Chondrocyte (in vitro differentiated cells): ENCODE data around the gene BST1. TPM values are rescaled to one million over a fixed set of nuclear protein-coding genes. Genes with fewer than 3 reads are reported as not detected.

Source experiments
- DNase-seq: peaks from one replicate; pipeline ENCODE4 v3.0.0; 2021; ENCODE audit warnings: mixed read lengths, low spot score
- H3K27ac Mint-ChIP-seq: one replicate; pipeline ENCODE4 v1.8.0; 2021; ENCODE audit warnings: mild to moderate bottlenecking, moderate library complexity, mixed read lengths; ENCODE audit not compliant: unreplicated experiment
- H3K27me3 Mint-ChIP-seq: 2 replicates; pipeline ENCODE4 v1.8.0; 2021; ENCODE audit warnings: low read depth, mixed read lengths
- H3K36me3 Mint-ChIP-seq: 2 replicates; pipeline ENCODE4 v1.8.0; 2021; ENCODE audit warnings: low read depth, mixed read lengths
- H3K4me1 Mint-ChIP-seq: 2 replicates; pipeline ENCODE4 v1.8.0; 2021; ENCODE audit warnings: low read depth, mild to moderate bottlenecking, mixed read lengths
- H3K4me3 Mint-ChIP-seq: one replicate; pipeline ENCODE4 v1.8.0; 2021; ENCODE audit warnings: mild to moderate bottlenecking, moderate library complexity, mixed read lengths; ENCODE audit not compliant: unreplicated experiment
- H3K9me3 Mint-ChIP-seq: 2 replicates; pipeline ENCODE4 v1.8.0; 2021; ENCODE audit warnings: low read depth, mixed read lengths
- total RNA-seq: library from RNA; stranded (reverse); gene quantifications from 3 replicates; pipeline ENCODE4 v1.2.1, GENCODE V29; 2021
- TF ChIP-seq, protein P1 (sequence below): fragments of 200-600 bp; sonication (generic); IDR thresholded peaks from 2 replicates; pipeline ENCODE4 v1.5.0; 2021; ENCODE audit warnings: antibody characterized with exemption, mild to moderate bottlenecking, moderate library complexity

Gene BST1
- total RNA-seq, 1 donor from 2014 or later = 0.45 TPM

DNA sequence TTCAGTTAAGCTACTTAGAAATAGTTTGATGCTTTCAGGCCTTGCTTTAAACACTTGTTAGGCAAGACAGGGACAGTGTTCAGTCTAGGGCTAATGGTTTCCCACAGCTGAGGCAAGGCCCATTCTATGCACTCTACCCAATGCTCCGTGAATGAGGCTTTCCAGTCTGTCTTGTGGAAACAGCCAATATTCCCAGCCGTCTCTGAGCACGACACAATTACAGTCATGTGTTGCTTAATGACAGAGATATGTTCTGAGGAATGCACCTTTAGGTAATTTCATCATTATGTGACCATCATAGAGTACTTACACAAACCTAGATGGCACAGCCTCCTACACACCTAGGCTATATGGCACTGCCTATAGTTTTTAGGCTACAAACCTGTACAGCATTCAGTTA, 30.8 kb upstream of the BST1 start:
- Mint-ChIP-seq H3K4me1 (peaks cover 29% of the 10 kb centered on the region), H3K9me3 (no peaks in the 10 kb centered on the region), H3K27ac (no peak overlapping the region), H3K36me3 (no peaks in the 10 kb centered on the region), H3K4me3 (no peak overlapping the region), H3K27me3 (no peaks in the 10 kb centered on the region)
- no peak for DNase-seq
- TF ChIP-seq, protein P1, sequence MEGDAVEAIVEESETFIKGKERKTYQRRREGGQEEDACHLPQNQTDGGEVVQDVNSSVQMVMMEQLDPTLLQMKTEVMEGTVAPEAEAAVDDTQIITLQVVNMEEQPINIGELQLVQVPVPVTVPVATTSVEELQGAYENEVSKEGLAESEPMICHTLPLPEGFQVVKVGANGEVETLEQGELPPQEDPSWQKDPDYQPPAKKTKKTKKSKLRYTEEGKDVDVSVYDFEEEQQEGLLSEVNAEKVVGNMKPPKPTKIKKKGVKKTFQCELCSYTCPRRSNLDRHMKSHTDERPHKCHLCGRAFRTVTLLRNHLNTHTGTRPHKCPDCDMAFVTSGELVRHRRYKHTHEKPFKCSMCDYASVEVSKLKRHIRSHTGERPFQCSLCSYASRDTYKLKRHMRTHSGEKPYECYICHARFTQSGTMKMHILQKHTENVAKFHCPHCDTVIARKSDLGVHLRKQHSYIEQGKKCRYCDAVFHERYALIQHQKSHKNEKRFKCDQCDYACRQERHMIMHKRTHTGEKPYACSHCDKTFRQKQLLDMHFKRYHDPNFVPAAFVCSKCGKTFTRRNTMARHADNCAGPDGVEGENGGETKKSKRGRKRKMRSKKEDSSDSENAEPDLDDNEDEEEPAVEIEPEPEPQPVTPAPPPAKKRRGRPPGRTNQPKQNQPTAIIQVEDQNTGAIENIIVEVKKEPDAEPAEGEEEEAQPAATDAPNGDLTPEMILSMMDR = no peak

- Mint-ChIP-seq H3K36me3 (no peaks in the 10 kb centered on the region), H3K9me3 (no peaks in the 10 kb centered on the region), H3K4me1 (peaks cover 36% of the 10 kb centered on the region), H3K27ac (no peak overlapping the region), H3K4me3 (no peak overlapping the region), H3K27me3 (no peaks in the 10 kb centered on the region)
- TF ChIP-seq, protein P1 = no peak
- DNase-seq = no peak
These were observed 29.5 kb upstream of the BST1 start for GRCh38 chr4:15673337-15673736.

GRCh38 chr4:15674046-15674445, 28.8 kb upstream of the BST1 start:
- no peak for DNase-seq
- H3K4me1 Mint-ChIP-seq = peaks cover 35% of the 10 kb centered on the region
- TF ChIP-seq, protein P1 = no peak
- no peaks in the 10 kb centered on the region for H3K9me3 Mint-ChIP-seq
- no peak overlapping the region for H3K27ac Mint-ChIP-seq
- no peaks in the 10 kb centered on the region for H3K27me3 Mint-ChIP-seq
- no peak overlapping the region for H3K4me3 Mint-ChIP-seq
- H3K36me3 Mint-ChIP-seq = no peaks in the 10 kb centered on the region

DNA sequence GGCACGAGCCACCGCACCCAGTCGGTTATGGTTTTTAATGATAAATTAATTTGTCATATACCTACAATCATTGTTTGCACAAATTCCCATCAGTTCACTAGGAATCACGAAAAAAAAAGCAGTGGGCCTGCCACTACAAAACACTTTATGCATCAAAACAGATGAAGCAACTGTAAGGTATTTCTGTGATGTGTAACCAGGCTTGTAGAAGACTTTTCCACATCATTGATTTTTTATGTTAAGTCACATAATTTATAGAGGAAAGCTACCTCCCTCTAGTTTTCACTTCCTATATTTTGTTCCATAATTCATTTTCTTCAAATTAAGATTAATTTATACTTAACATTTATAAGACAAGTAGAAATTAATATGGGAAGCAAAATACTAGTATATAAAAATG, 27.9 kb upstream of the BST1 start:
- no peaks in the 10 kb centered on the region for H3K27me3 Mint-ChIP-seq
- no peaks in the 10 kb centered on the region for H3K9me3 Mint-ChIP-seq
- TF ChIP-seq, protein P1 = no peak
- no peak overlapping the region for H3K4me3 Mint-ChIP-seq
- no peak overlapping the region for H3K27ac Mint-ChIP-seq
- peaks cover 37% of the 10 kb centered on the region for H3K4me1 Mint-ChIP-seq
- H3K36me3 Mint-ChIP-seq = no peaks in the 10 kb centered on the region
- DNase-seq = no peak

DNA sequence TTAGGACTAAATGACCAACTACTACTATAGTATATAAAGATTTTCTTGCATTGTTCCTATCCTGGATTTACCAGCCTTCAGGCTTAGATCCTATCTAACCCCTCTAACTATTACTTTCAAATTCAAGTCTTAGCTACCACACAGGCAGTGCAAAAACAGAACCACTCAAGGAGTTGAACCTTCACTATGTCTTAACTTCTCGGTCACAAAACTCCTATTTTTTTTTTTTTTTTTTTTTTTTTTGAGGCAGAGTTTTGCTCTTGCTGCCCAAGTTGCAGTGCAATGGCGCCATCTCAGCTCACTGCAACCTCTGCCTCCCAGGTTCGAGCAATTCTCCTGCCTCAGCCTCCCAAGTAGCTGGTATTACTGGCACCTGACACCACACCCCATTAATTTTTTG, 27.5 kb upstream of the BST1 start:
- Mint-ChIP-seq H3K27ac (no peak overlapping the region), H3K4me1 (peaks cover 36% of the 10 kb centered on the region), H3K4me3 (no peak overlapping the region), H3K36me3 (no peaks in the 10 kb centered on the region), H3K27me3 (no peaks in the 10 kb centered on the region), H3K9me3 (no peaks in the 10 kb centered on the region)
- TF ChIP-seq, protein P1 = peak; percentile 36
- DNase-seq = no peak
